IPS-18a (cell line): ENCODE measurements around the gene LZTS2.

ENCODE experiments used
- H3K27ac ChIP-seq: one replicate; pipeline ENCODE4 v1.5.1; 2013; ENCODE audit warnings: low read length
- H3K27me3 ChIP-seq: one replicate; pipeline ENCODE4 v1.6.1; 2013; ENCODE audit warnings: mild to moderate bottlenecking, low read length; ENCODE audit not compliant: control insufficient read depth, insufficient read depth
- H3K36me3 ChIP-seq: one replicate; pipeline ENCODE4 v1.6.1; 2013; ENCODE audit warnings: low read depth, low read length; ENCODE audit not compliant: control insufficient read depth
- H3K4me1 ChIP-seq: one replicate; pipeline ENCODE4 v1.6.1; 2013; ENCODE audit warnings: low read depth, low read length; ENCODE audit not compliant: control insufficient read depth
- H3K4me3 ChIP-seq: one replicate; pipeline ENCODE4 v1.5.1; 2013; ENCODE audit warnings: low read length
- H3K9ac ChIP-seq: one replicate; pipeline ENCODE4 v1.6.1; 2013; ENCODE audit warnings: mild to moderate bottlenecking, low read length, moderate library complexity
- H3K9me3 ChIP-seq: one replicate; pipeline ENCODE4 v1.6.1; 2013; ENCODE audit warnings: low read depth, low read length; ENCODE audit not compliant: control insufficient read depth

LZTS2 gene

GRCh38 chr10:101002456-101002855 is 2.8 kb downstream of the LZTS2 start:
- peaks cover 15% of the 10 kb centered on the region for H3K4me1 ChIP-seq
- no peak overlapping the region for H3K9ac ChIP-seq
- peaks cover 35% of the 10 kb centered on the region for H3K36me3 ChIP-seq
- no peaks in the 10 kb centered on the region for H3K27me3 ChIP-seq
- no peak overlapping the region for H3K27ac ChIP-seq
- H3K9me3 ChIP-seq: no peaks in the 10 kb centered on the region
- H3K4me3 ChIP-seq: no peak overlapping the region

DNA sequence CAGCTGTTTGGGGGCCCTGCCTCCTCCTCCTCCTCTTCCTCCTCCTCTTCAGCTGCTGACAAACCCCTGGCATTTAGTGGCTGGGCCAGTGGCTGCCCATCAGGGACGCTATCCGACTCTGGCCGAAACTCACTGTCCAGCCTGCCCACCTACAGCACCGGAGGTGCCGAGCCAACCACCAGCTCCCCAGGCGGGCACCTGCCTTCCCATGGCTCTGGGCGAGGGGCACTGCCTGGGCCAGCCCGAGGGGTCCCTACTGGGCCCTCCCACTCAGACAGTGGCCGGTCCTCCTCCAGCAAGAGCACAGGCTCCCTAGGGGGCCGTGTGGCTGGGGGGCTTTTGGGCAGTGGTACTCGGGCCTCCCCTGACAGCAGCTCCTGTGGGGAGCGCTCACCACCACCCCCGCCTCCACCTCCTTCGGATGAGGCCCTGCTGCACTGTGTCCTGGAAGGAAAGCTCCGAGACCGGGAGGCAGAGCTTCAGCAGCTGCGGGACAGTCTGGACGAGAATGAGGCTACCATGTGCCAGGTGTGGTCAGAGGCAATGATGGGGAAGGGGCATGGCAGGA is 4.1 kb downstream of the LZTS2 start:
- Histone ChIP-seq H3K9ac (no peak overlapping the region), H3K27me3 (no peaks in the 10 kb centered on the region), H3K9me3 (no peaks in the 10 kb centered on the region), H3K4me3 (no peak overlapping the region), H3K27ac (no peak overlapping the region), H3K4me1 (peaks cover 11% of the 10 kb centered on the region), H3K36me3 (peaks cover 36% of the 10 kb centered on the region)

GRCh38 chr10:101005361-101005760 is 5.8 kb downstream of the LZTS2 start:
- H3K27me3 ChIP-seq: no peaks in the 10 kb centered on the region
- no peak overlapping the region for H3K4me3 ChIP-seq
- H3K27ac ChIP-seq: no peak overlapping the region
- H3K4me1 ChIP-seq: peaks cover 9% of the 10 kb centered on the region
- H3K9me3 ChIP-seq: no peaks in the 10 kb centered on the region
- H3K36me3 ChIP-seq: peaks cover 36% of the 10 kb centered on the region
- no peak overlapping the region for H3K9ac ChIP-seq

DNA sequence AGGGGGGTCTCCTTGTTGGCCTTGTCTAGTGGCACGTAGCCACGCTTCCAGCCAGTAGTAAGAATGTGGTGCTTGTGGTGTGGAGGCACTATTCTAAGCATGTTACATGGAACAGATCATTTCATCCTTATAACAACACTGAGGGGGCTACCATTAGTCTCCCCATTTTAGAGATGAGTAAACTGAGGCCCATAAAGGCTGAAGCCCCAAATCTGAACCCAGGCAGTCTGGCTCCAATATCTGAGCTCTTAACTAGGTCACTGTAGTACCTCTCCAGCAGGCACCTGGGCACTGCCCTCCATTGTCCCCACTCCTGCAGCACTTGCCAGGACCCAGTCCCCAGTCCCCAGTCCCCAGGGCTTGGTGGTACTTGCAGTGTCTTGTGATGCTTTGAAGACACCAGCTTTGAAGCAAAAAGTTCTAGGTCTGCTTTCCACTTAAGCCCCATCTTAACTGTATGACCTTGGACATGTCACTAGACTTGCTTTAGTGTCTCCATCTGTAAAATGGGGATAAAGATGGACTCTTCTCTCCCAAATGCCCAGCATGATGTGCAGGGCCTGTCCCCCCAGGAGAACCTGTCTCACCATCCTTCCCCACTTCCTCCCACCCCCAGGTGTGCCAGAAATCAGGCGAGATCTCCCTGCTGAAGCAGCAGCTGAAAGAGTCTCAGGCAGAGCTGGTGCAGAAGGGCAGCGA is 6.4 kb downstream of the LZTS2 start:
- peaks cover 36% of the 10 kb centered on the region for H3K36me3 ChIP-seq
- H3K27ac ChIP-seq: no peak overlapping the region
- H3K9me3 ChIP-seq: no peaks in the 10 kb centered on the region
- H3K4me3 ChIP-seq: no peak overlapping the region
- H3K4me1 ChIP-seq: peaks cover 3% of the 10 kb centered on the region
- no peaks in the 10 kb centered on the region for H3K27me3 ChIP-seq
- H3K9ac ChIP-seq: no peak overlapping the region

GRCh38 chr10:101006593-101007098 is 7.0 kb downstream of the LZTS2 start:
- Histone ChIP-seq H3K36me3 (peaks cover 36% of the 10 kb centered on the region), H3K4me3 (no peak overlapping the region), H3K9me3 (no peaks in the 10 kb centered on the region), H3K9ac (no peak overlapping the region), H3K27me3 (no peaks in the 10 kb centered on the region), H3K4me1 (no peaks in the 10 kb centered on the region), H3K27ac (no peak overlapping the region)

GRCh38 chr10:101007099-101007711 is 7.6 kb downstream of the LZTS2 start:
- peaks cover 36% of the 10 kb centered on the region for H3K36me3 ChIP-seq
- no peak overlapping the region for H3K9ac ChIP-seq
- no peak overlapping the region for H3K27ac ChIP-seq
- H3K27me3 ChIP-seq: no peaks in the 10 kb centered on the region
- no peaks in the 10 kb centered on the region for H3K4me1 ChIP-seq
- H3K9me3 ChIP-seq: no peaks in the 10 kb centered on the region
- H3K4me3 ChIP-seq: no peak overlapping the region

DNA sequence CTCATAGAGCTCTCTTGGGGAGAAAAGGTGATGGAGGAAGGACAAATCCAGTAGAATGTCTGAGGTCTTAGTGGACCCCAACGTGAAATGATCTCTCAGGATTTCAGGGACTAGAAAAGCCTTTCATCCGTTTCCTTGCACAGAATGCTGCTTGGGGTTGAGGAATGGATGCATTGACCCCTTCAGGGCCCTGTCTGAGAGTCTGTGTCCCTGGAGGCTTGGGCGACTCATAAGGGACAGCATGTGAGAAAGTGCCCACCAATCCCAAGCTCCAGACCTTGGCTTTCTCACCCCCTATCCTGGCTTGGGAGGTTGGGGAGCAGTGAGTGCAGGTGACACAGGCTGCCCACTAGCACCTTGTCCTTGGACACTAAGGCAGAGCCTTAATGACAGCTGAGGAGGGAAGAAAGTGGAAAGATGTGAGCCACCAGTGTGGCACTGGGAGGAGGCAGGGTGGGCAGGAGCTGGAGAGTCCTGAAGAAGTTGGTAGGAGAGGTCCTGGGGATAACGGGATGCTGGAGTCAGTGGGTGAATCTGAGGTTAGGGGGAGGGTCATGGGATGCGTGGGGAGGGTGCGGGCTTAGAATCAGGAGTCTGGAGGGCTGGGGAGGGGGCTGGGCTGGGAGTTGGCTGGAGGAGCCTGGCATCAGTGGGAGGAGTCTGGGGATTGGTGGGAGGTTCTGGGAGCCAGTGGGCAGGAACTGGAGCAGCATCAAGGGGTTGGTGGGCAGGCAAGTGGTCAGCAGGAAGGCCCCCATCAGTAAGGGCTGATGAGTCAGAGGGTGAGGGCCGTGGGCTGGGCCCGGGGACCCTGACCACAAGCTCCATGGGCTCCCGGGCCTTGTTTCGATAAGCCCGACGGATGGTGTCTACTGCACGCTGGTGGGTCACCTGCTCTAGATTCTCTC is 8.6 kb downstream of the LZTS2 start:
- Histone ChIP-seq H3K4me3 (no peak overlapping the region), H3K27me3 (no peaks in the 10 kb centered on the region), H3K9me3 (no peaks in the 10 kb centered on the region), H3K9ac (no peak overlapping the region), H3K27ac (no peak overlapping the region), H3K36me3 (peaks cover 30% of the 10 kb centered on the region), H3K4me1 (no peaks in the 10 kb centered on the region)

- Histone ChIP-seq H3K27ac (no peak overlapping the region), H3K4me3 (no peak overlapping the region), H3K9ac (no peak overlapping the region), H3K9me3 (no peaks in the 10 kb centered on the region), H3K36me3 (peaks cover 25% of the 10 kb centered on the region), H3K4me1 (no peaks in the 10 kb centered on the region), H3K27me3 (no peaks in the 10 kb centered on the region)
Measured at GRCh38 chr10:101008823-101009423, 9.3 kb downstream of the LZTS2 start.

DNA sequence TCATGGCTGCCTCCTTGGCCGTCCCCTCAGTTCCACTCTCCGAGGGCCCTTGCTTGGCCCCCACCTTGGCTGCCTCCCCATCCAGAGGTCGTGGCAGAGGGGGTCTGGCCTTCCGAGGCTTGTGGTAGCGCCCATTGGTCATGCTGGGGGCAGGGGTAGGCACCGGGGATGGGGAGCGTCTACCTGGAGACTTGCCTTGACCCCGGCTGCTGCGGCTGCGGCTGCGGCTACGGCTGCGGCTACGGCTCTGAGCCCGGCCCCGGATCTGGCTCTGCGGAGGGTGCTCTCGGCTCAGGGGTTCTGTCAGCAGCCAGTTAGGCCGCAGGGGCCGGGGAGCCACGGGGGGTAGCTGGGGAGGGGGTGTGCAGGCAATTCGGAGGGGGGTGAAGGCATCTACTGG is 10.7 kb downstream of the LZTS2 start:
- H3K27ac ChIP-seq: no peak overlapping the region
- no peaks in the 10 kb centered on the region for H3K9me3 ChIP-seq
- H3K9ac ChIP-seq: no peak overlapping the region
- no peaks in the 10 kb centered on the region for H3K4me1 ChIP-seq
- H3K36me3 ChIP-seq: peaks cover 18% of the 10 kb centered on the region
- no peak overlapping the region for H3K4me3 ChIP-seq
- peaks cover 9% of the 10 kb centered on the region for H3K27me3 ChIP-seq

DNA sequence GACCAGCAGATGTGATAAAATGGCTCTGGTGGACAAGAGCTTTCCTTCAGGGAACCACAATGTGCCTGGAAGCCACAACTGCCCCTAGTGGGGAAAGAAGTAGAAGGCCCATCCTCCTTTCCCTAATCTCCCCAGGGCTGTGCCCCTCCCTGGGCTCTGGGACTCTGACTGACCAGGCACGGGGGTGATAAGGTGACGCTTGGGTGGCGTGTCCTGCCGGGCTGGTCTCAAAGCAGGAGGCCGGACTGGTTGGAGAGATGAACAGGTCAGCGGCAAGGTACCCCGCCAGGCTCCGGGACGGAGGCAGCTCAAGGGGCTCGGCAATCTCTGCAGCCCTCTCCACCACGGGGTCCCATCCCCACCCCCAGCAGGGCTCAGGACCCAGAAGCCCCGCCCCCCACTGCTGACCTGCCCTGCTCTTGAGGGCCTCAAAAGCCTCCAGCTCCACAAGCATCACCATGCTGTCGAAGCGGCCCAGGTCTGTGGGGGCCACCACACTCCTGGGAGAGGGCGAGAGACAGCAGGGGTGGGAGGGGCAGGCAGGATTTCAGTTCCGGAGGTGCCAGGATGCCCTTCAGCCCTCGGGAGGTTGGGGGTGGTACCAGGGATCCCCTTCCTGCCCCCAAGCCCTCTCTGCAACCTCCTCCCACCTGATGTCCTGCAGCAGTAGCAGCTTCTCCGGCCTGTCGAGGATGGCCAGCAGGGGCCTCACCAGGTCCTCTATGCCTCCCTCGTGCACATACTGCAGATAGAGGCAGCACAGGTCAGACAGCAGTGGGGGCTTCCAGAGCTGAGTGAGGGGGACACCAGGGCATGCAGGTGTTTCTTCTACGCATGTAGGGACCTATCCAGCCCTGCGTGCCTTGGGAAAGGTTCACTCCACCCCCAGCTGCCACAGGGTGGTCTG is 12.2 kb downstream of the LZTS2 start:
- H3K27ac ChIP-seq: no peak overlapping the region
- no peak overlapping the region for H3K4me3 ChIP-seq
- peaks cover 14% of the 10 kb centered on the region for H3K27me3 ChIP-seq
- H3K36me3 ChIP-seq: peaks cover 6% of the 10 kb centered on the region
- no peaks in the 10 kb centered on the region for H3K4me1 ChIP-seq
- no peaks in the 10 kb centered on the region for H3K9me3 ChIP-seq
- no peak overlapping the region for H3K9ac ChIP-seq
